GM06990 (cell line): ENCODE measurements around the gene AAMDC.
"Not testable (repeated sequence)": the region's sequence is repeated elsewhere in the genome, so short reads cannot be mapped to it uniquely, and the experiment has no call there.

ENCODE experiments used
- DNase-seq: peaks from one replicate; pipeline ENCODE4 v3.0.0-alpha.2; 2011; ENCODE audit not compliant: insufficient read length; ENCODE audit errors: extremely low read depth
- H3K27me3 ChIP-seq: replicated peaks from 2 replicates; pipeline ENCODE4 v1.6.0; 2011; ENCODE audit warnings: low read length; ENCODE audit not compliant: control insufficient read depth, insufficient read depth
- H3K36me3 ChIP-seq: 2 replicates; pipeline ENCODE4 v1.5.1; 2011; ENCODE audit warnings: low read length; ENCODE audit not compliant: control insufficient read depth, insufficient read depth
- H3K4me3 ChIP-seq: replicated peaks from 2 replicates; pipeline ENCODE4 v1.5.1; 2011; ENCODE audit warnings: low read depth, mild to moderate bottlenecking, control low read depth, low read length
- TF ChIP-seq, protein P1 (sequence below): IDR thresholded peaks from 2 replicates; pipeline ENCODE4 v1.5.1; 2011; ENCODE audit warnings: low read length, control low read depth, mild to moderate bottlenecking, inconsistent platforms; ENCODE audit not compliant: insufficient read depth, poor library complexity, severe bottlenecking

AAMDC gene

GRCh38 chr11:77891703-77892102 lies 70.8 kb downstream of the AAMDC start:
- H3K27me3 ChIP-seq, DNase-seq, H3K4me3 ChIP-seq, H3K36me3 ChIP-seq: not testable (repeated sequence)

- H3K27me3 ChIP-seq, DNase-seq, H3K36me3 ChIP-seq, H3K4me3 ChIP-seq: not testable (repeated sequence)
These were observed 74.0 kb downstream of the AAMDC start for GRCh38 chr11:77894949-77895348.

DNA sequence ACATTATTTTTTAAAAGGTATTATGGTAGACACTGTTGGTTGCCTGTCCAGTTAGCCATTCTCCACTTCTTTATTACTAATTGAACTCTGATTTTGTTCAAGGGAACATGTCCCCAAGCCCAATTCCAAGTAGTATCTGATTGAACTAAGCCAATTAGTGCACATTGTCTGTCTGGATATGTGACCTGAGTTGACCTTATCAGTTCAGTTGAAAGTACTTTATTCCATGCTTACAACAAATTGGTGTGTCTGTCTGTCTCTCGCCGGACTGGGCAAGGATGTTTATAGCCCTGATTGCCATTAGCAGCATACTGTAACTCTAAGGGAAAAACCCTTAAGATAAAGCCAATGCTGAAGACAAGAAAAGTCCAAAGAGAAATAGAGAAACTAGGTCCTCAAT lies 87.9 kb downstream of the AAMDC start:
- no peak for DNase-seq
- H3K27me3 ChIP-seq, result no peaks in the 10 kb centered on the region

DNA sequence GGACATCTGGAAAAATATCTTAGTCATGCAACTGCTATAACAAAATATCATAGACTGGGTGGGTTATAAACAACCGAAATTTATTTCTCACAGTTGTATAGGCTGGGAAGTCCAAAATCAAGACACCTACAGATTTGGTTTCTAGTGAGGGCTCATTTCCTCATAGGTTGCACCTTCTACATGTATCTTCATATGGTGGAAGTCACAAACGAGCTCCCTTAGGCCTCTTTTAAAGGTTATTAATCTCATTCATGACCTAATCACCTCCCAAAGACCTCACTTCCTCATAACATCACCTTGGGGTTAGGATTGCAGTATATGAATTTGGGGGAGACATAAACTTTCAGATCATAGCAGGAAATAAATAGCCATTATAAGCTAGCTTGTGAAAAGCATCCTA lies 88.3 kb downstream of the AAMDC start:
- DNase-seq, result no peak
- TF ChIP-seq, protein P1, sequence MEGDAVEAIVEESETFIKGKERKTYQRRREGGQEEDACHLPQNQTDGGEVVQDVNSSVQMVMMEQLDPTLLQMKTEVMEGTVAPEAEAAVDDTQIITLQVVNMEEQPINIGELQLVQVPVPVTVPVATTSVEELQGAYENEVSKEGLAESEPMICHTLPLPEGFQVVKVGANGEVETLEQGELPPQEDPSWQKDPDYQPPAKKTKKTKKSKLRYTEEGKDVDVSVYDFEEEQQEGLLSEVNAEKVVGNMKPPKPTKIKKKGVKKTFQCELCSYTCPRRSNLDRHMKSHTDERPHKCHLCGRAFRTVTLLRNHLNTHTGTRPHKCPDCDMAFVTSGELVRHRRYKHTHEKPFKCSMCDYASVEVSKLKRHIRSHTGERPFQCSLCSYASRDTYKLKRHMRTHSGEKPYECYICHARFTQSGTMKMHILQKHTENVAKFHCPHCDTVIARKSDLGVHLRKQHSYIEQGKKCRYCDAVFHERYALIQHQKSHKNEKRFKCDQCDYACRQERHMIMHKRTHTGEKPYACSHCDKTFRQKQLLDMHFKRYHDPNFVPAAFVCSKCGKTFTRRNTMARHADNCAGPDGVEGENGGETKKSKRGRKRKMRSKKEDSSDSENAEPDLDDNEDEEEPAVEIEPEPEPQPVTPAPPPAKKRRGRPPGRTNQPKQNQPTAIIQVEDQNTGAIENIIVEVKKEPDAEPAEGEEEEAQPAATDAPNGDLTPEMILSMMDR, result no peak
- Histone ChIP-seq H3K36me3 (peaks cover 3% of the 10 kb centered on the region; the same call in 1 of the 2 replicates), H3K4me3 (no peak overlapping the region), H3K27me3 (no peaks in the 10 kb centered on the region)

More for the DNA sequence above, 87.9 kb downstream of the AAMDC start:
- TF ChIP-seq, protein P1, result no peak
- 0 out of 2 replicates have a peak, but pooled peaks cover 2% of the 10 kb centered on the region for H3K36me3 ChIP-seq
- H3K4me3 ChIP-seq, result no peak overlapping the region

DNA sequence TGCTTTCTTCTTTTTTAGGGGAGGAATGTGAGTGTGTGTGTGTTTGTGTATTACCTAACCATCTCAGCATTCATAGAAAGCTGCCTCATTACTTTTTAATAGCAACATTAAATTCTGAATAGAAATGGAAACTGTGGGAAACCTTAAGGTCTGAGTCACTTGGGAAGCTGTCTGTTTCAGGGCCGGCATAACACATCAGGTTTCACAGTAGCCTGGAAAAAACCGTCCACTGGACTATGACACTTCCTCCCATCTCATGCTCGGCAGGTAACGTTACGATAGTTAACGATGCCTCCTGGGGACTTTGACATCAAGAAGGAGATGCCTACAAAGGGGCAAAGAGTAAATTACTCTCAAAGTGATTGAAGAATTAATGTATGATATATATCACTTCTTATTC lies 89.9 kb downstream of the AAMDC start:
- not testable (repeated sequence) for H3K36me3 ChIP-seq, DNase-seq, H3K4me3 ChIP-seq, H3K27me3 ChIP-seq

GRCh38 chr11:77913608-77914306 lies 92.8 kb downstream of the AAMDC start:
- not testable (repeated sequence) for H3K4me3 ChIP-seq, H3K36me3 ChIP-seq, DNase-seq, H3K27me3 ChIP-seq

DNA sequence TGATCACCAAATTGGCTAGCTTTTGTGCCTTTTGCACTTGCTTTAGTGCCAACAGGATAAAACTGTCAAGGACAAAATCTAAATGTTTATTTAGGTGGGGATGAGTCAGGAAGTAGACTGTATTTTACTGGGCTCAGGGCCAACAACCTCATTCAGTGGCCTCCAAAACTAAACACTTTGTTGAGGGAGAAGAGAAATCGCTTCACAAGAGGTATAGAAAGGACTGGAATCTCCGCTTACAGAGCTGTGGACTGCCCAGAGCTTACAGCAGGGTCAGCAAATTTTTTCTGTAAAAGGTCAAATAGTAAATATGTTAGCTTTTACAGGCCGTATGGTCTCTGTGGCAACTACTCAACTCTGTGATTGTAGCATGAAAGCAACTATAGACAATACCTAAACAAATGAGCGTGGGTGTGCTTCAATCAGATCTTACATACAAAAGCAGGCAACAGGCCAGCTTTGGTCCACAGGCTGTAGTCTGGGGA lies 93.4 kb downstream of the AAMDC start:
- DNase-seq, H3K36me3 ChIP-seq, H3K27me3 ChIP-seq, H3K4me3 ChIP-seq: not testable (repeated sequence)

DNA sequence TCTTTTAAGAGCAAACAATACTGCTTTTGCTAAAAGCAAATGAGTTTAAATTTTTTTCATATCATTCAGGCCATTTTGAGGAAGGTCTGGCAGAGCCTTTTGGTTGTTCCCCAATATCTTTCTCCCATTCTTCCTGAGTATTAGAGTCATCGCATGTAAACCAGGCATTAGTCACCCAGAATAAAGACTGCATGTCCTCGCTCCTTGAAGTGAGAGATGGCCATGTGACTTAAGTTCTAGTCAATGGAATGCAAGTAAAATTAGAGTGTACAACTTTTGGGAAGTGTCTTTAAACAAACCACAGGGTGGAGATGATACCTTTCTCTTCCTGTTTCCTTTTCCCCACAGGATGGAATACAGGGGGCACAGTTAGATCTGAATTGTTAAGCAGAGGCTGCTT lies 96.8 kb downstream of the AAMDC start:
- H3K36me3 ChIP-seq, H3K4me3 ChIP-seq, DNase-seq, H3K27me3 ChIP-seq: not testable (repeated sequence)
